AG20443 (cell line): ENCODE measurements around the gene PHGDH.
A peak's percentile ranks its signal among the peaks of the same experiment; 100 is the strongest.
"Not testable (repeated sequence)": the region's sequence is repeated elsewhere in the genome, so short reads cannot be mapped to it uniquely, and the experiment has no call there.

ENCODE experiments used
- DNase-seq: peaks from one replicate; pipeline ENCODE4 v3.0.0; 2012; ENCODE audit warnings: low spot score, mixed read lengths

The PHGDH gene

GRCh38 chr1:119711804-119712341, at the start of gene PHGDH:
PHGDH (plus strand) TSS chr1:119711934; CDS start chr1:119712023, 89 bp downstream.
- DNase-seq: peak; percentile 95

DNA sequence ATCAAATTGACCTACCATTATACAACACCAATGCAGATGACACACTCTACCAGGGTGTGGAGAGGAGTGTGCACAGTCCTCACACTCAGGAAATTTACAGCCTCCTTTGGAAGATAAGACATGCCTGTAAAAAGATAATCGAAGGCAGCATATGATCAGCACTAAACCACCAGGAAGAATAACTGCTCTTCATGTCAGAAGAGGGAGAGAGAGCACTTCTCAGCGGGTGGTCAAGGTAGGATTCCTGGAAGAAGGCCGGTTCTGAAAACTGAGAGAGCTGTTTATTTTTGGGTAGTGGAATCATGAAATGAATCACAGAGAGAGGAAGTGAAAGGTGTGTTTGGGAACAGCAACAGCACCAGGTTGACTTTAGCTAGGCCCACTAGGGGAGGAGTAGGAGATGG, 49.7 kb upstream of the PHGDH start:
- DNase-seq: no peak

GRCh38 chr1:119664067-119664466, 47.7 kb upstream of the PHGDH start:
- no peak for DNase-seq

- DNase-seq: no peak
These were observed 44.6 kb upstream of the PHGDH start for GRCh38 chr1:119667173-119667572.

DNA sequence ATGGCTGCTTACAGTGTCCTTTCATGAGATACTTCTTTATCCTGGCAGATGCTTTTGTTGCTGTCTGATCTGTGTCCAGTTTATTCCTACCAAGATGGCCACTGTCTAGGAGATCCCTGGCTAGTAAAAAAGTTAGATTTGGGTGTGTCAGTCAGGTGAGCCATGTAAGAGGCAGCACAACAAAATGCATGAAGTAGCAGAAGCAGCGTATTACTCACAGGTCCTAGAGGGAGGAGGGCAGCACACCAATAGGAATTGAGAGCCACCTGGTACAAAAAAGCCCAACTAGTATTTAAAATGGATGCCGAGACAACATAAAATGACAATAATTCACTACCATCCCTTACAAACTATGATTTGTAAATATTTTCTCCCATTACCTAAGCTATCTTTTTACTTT, 40.8 kb upstream of the PHGDH start:
- no peak for DNase-seq

- no peak for DNase-seq
These were observed 38.4 kb upstream of the PHGDH start for GRCh38 chr1:119673171-119673940.

GRCh38 chr1:119674111-119674526, 37.6 kb upstream of the PHGDH start:
- peak; percentile 53 for DNase-seq

DNA sequence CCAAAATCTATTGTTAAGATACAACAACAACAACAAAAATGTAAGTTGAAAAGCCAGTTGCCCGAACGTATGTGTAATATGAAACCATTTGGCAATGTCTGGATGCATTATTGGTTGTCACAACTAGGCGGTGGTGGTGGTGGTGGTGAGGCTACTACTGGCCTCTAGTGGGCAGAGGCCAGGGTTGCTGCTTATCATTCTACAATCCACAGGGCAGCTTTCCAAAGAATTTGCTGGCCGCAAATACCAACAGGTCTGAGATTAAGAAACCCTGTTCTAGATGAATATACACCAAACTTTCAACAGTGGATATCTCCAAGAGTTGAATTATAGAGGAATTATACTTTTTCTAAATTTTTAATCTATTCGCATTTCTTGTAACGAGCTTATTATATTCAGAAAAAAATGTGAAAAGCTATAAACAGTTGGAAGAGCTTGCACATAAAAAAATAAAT, 36.9 kb upstream of the PHGDH start:
- peak; percentile 69 for DNase-seq

DNA sequence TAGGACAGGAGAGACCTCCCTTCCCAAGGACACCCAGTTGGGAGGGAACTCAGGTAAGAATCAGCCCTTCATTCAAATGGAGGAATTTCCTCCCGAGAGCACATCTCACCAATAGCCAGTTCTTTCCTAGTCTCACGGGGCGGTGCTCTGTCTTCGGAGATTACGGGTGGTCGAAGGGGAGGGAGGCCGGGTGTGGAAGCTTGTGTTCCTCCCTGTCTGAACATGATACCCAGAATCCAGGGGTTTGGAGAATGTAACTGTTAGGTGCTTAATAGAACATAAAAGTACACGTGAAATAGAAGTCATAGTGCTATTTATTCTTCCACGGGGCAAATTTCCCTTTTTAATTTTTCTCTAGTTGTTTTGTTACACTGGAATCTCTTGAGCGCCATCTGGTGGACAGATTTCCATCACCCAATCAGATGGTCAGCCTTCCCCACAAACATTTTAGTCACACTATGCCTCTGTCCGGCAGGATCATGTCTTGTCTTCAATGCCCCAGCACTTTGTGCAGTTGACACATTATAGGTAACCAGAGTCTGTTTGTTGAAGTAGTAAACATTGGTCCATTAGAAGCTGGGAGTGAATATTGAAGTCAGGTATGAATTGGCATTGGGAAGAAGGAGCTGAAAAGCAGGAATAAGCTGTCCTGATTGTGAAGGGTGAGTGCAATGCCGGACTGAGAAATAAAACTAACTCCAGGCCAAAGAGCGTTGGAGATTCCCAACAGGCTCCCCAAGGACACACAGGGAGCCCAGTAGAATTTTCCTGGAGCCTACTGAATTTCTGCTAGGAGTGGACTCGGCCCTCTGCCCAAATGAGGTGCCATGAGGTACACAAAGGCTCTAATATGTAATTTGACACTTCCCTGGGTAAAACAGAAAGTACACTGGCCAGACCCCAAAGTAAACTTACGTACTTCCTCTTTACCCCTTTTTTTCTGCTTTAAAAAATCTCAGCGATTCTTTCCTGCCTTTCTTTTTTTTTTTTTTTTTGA, 36.1 kb upstream of the PHGDH start:
- DNase-seq: peak; percentile 87

- DNase-seq: no peak
These were observed 35.0 kb upstream of the PHGDH start for GRCh38 chr1:119676571-119677206.

DNA sequence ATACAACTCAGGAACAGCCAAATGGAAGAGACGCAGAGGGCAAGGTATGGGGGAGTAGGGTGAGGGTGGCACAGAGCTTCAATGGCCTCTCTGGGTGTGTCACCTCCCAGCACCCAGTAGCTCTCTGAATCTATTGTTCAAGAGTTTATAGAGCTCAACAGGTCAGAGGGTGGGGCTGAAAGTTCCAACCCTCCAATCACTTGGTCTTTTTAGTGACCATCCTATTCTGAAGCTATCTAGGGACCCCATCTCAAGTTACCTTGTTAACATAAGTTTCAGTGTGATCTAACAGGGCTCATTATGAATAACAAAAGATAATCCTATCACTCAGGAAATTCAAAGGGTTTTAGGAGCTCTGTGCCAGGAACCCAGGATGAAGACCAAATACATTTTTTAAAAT, 32.5 kb upstream of the PHGDH start:
- no peak for DNase-seq

- no peak for DNase-seq
These were observed 31.5 kb upstream of the PHGDH start for GRCh38 chr1:119680193-119680592.

DNA sequence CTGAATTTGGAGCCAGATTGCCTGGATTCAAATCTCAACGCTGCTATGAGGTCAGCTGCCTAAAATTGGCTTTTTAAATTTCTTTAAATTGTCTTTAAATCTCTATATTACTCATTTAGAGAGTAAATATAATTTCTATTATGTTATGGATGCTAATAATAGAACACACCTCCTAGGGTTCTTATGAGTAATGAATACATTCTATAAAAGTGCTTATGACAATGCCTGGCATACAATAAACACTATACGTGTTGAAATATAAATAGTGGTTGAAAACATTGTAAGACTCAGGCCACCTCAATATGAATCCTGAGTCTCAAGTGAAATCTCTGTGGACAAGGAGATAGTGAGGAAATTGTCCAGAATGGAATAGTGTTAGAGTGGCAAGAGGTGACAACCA, 31.0 kb upstream of the PHGDH start:
- no peak for DNase-seq

DNA sequence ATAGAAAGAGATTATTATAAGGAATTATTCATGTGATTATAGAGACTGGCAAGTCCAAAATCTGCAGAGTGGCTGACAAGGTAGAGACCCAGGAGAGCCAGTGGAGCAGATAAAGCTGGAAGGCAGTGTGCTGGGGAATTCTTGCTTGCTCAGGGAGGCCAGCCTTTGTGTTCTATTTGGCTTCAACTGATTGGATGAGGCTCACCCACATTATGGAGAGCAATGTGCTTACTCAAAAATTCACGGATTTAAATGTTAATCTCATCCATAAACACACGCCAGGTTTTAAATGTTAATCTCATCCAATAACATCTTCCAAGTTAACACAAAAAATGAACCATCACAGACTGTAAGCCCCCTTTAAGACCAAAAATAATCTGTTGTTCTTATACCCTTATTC, 30.2 kb upstream of the PHGDH start:
- no peak for DNase-seq

DNA sequence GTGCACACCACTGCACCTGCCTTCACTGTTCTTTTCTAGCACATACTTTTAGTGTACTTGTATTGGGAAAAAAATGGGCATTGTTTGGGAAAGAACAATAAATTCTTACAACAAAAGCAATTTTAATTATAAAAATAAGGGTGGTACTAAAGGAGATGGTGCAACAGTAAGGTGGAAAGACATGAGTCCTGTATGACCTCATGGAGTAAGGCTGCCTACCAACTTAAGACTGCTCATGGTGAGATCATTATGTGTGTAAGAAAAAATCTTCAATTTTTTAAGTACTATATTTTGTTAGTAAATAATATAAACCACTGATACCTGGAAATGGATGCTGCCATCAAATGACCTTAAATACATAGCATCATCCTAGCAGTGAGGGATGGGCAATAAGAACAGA, 29.6 kb upstream of the PHGDH start:
- no peak for DNase-seq

DNA sequence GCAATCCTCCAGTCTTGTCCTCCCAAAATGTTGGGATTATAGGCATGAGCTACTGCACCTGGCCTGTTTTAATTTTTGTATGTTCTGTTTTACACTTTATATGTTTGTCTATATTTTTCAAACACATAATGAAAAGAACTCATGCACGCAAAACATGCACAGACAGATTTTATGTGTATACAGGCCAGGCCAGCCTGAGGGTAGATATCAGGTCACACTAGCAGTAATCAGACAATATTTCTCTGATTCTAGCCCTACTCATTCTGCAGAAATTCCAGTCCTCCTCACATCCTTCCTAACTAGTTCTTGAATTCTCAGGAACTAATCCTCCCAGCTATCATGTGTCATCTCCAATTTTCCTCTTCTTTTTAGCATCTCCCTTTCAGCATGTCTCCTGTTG, 27.8 kb upstream of the PHGDH start:
- no peak for DNase-seq

GRCh38 chr1:119686661-119687060, 25.1 kb upstream of the PHGDH start:
- no peak for DNase-seq

DNA sequence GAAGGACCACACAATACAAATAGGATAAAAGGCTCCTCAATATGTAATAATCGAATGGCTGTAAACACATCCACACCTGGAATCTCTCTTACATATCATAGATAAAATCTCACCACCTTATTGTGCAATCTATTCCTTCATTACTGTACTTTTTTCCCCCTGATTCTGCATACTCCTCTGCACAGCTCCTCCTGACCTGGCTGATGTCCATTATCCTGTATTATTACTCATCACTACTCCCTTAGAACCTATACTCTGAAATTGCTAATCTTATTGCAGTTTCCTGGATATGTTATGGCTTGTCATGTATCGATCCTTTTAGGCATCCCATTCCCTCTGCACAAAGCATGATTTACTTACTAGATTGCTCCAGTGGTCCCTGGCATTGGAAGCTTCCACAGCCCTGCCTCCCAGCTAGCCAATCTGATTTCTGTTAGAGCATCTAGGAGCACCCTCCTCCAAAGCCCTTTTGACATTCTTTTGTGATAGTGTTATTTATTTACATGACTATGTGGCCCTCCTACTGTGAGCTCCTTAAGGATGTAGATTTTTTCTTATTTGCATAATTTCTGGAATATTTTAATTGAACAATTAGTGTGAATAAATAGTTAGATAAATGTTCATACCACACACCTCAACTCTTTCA, 24.2 kb upstream of the PHGDH start:
- no peak for DNase-seq

DNA sequence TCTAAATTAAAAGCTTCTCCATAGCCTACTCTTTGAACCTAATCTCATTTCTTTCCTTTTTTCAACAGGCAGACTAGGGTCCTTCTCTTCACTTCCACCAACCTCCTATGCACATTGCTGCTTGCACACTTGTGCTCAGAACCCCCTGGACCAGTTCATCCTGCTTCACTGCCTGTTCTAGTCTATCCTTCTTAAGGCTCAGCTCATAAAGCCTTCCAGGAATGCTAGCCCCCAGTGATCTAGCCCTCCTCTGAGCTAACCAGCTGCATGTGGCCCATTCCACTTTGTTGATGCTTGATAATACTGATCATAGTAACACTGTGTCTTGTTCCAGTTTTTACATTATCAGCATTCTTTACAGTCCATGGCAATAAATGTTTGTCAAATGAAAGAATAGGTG, 22.9 kb upstream of the PHGDH start:
- no peak for DNase-seq

DNA sequence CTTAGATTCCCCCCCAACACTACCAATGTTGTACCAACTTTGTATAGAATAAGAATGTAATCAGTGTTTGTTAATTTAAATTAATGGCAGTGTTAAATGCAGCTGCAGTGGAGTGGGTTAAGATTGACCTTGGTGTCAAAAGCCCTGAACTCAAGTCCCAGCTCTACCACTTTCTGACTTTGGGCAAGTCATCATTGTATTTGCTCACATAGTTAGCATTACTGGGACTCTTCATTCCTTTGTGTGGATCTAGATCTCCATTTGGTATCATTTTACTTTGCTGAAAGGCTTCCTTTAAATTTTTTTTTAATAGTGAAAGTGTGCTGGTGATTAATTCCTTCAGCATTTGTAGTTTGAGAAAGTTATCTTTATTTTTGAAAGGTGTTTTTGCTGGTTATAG, 22.2 kb upstream of the PHGDH start:
- DNase-seq: no peak

DNA sequence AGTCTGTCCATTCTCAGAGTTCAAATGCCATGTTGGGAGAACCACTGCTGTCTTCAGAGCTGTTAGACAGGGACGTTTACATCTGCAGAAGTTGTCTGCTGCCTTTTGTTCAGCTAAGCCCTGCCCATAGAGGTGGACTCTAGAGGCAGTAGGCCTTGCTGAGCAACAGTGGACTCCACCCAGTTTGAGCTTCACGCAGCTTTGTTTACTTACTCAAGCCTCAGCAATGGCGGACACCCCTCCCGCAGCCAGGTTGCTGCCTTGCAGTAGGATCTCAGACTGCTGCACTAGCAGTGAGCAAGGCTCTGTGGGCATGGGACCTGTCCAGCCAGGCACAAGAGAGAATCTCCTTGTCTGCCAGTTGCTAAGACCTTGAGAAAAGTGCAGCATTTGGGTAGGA, 14.9 kb upstream of the PHGDH start:
- DNase-seq: not testable (repeated sequence)

DNA sequence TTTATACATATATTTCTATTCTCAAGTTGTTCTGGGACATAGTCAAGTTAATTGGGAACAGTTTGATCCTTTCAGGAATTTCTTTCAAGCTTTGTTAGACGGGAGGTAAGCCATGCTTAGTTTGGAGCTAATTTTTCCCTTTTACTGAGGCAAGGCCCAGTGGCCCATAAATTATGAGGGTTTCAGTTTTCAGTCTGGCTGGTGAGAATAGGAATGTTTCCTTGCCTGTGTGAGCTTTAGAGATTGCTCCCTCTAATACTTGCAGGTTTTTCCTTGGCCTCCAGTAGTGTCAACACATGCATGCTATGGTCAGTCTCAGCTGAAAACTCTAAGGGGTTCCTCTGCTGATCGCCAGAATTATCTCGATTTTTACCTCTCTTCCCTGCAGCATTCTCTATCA, 14.1 kb upstream of the PHGDH start:
- DNase-seq: no peak
